HEK293T (cell line): ENCODE measurements around the gene PLEKHA7.

ENCODE experiments used
- BHLHE40 ChIP-seq: fragments of 450-650 bp; IDR thresholded peaks from 2 replicates; pipeline ENCODE4 v1.6.1; 2016; ENCODE audit warnings: mild to moderate bottlenecking, moderate library complexity, borderline replicate concordance
- HDGF ChIP-seq: fragments of 450-650 bp; IDR thresholded peaks from 2 replicates; pipeline ENCODE4 v1.6.1; 2017; ENCODE audit warnings: antibody characterized with exemption, borderline replicate concordance
- SP1 ChIP-seq: fragments of 450-650 bp; IDR thresholded peaks from 2 replicates; pipeline ENCODE4 v1.6.1; 2017

DNA sequence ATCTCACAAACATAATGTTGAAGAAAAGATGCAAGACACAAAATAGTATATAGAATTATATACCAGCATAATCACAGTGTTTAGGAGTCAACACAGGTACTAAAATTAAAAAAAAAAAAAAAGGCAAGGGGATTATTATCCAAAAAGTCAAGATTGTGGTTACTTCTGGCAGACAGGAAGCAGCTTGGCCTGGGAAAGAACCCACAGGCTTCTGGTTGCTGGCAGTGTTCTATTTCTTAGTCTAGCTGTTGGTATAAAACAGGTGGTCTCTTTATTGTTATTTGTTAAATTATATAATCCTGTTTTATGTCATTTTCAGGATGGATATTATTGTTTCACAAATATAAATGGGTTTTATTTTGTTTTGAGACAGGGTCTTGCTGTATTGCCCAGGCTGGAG lies 221.8 kb downstream of the PLEKHA7 start:
- TF ChIP-seq SP1 (no peak), HDGF (no peak), BHLHE40 (no peak)
